Uterus (tissue), 2 donors: ENCODE results near the gene TBC1D22B.

ENCODE experiments used
- CTCF ChIP-seq, 4 experiments: fragments of 200-600 bp in 2 of 4; fragments of 450-650 bp in 2 of 4; sonication (generic) in 2 of 4; IDR thresholded peaks; one replicate each; pipeline ENCODE4 v1.5.1; 2016 to 2019; ENCODE audit warnings: antibody characterized with exemption in 4 of 4, mild to moderate bottlenecking in 2 of 4, moderate library complexity in 1 of 4
- POLR2A ChIP-seq, 2 donors: fragments of 450-650 bp; IDR thresholded peaks; one replicate each; pipeline ENCODE4 v1.6.1; 2016; ENCODE audit warnings: antibody characterized with exemption in 2 of 2, mild to moderate bottlenecking in 1 of 2, moderate library complexity in 1 of 2

DNA sequence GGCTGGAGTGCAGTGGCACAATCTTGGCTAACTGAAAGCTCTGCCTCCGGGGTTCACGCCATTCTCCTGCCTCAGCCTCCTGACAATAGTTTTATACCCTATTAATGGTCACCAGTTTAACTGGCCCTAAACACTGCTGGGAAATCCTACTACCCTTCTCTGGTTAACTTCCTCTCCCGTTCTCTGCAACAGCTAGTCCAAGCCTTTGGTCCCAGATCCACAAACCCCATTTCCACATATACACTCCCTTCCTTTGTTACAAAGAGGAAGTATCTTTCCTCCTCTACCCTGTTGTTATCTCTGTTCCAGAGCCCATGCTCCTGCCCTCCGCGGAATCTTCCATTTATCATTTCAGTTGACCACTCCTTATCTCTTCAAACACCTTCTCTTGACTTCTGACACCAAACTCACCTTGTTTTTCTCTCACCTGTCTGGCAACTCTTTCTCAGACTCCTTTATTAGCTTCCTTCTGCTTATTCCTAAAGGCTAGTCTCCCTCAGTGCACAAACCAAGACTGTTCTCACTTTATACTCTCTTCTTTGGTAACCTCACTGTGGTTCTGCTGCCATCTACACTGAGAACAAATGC is 25.0 kb upstream of the TBC1D22B start:
- no peak for TF ChIP-seq CTCF (IDR thresholded peaks at IDR 0.05)
- TF ChIP-seq POLR2A (IDR thresholded peaks at IDR 0.05), result no peak
